ENCODE results near the gene APOBEC3C.
"Not testable (repeated sequence)": the region's sequence is repeated elsewhere in the genome, so short reads cannot be mapped to it uniquely, and the experiment has no call there.

Gene APOBEC3C

DNA sequence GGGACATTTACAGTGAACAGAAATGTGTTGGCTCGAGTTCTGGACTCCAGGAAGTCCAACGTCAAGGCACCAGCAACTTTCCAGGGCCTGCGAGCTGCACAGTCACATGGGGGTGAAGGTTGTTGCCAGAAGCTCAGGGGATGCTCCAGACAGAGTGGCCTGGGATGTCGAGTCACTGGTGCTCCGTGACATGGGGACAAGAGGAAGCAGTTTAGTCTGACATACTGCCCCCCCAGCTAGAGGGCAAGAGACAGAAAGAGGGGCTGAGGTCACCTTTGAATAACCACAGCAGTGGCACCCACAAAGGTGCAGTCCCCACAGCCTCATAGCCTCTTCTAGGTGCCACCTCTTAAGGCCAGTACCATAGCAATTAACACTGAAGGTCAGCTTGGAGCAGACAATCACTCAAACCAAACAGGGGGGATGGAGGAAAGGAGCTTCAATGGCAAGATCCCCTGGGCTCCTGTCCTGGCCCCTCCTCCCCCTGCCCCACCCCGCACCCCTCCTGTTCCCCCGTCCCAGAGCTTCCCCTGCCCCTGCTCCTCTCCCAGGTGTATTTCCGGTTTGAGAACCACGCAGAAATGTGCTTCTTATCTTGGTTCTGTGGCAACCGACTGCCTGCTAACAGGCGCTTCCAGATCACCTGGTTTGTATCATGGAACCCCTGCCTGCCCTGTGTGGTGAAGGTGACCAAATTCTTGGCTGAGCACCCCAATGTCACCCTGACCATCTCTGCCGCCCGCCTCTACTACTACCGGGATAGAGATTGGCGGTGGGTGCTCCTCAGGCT lies 10.7 kb downstream of the APOBEC3C start:
- no peak for DNase-seq

DNA sequence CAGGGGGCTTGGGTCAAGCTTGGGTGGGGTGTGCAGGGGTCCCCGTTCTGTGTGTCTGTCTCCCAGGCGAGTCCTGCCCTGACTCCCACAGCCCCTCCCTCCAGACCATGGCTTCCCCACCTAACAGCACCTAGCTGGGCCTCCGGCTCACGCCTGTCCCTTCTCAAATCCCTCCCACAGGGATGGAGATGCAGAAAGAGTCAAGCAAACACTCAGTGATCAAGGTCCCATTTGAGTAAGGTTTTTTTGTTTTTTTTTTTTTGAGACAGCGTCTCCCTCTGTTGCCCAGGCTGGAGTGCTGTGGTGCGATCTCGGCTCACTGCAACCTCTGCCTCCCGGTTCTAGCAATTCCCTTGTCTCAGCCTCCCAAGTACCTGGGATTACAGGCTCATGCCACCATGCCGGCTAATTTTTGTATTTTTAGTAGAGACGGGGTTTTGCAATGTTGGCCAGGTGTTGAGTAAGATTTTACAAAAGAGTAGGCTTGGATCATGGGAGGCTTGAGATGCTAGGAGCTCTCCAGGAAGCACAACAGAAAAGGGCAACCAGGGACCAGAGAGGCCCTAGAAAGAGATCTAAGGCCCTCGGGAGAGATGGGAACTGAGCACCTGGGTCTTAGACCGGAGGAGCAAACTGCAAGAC lies 12.6 kb downstream of the APOBEC3C start:
- DNase-seq: no peak

DNA sequence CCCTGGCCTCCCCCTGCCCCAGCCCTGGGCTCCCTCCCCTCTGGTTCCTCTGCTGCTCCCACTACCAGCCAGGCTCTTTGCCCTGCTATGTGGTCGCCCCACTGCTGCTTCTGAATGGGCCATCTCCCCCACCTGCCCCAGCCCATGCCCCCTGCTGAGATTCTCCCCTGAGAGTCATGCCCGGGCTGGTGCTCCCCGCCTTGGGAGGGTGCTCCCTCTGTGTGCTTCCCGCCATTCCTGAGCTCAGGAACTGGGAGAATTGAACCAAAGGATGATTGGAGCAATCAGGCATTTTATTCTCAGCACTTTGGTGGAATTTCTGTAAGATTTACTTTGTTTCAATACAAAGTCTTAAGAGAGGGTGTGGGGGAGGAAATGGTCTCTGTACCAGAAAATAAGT lies 13.7 kb downstream of the APOBEC3C start:
- no peak for DNase-seq

GRCh38 chr22:39028281-39028680 lies 14.2 kb downstream of the APOBEC3C start:
- no peak for DNase-seq

GRCh38 chr22:39029227-39029626 lies 15.2 kb downstream of the APOBEC3C start:
- no peak for DNase-seq

DNA sequence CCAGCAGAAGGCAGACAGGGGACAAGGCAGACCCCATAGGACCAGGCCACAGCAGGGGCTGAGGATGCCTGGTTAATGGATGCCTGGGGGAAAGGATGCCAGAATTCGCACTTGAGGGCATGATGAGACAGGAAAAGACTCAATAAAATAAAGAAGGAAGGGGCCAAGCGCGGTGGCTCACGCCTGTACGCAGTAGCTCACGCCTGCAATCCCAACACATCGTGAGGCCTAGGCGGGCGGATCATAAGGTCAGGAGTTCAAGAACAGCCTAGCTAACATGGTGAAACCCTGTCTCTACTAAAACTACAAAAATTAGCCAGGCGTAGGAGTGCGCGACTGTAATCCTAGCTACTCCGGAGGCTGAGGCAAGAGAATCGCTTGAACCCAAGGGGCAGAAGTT lies 16.6 kb downstream of the APOBEC3C start:
- DNase-seq: no peak

DNA sequence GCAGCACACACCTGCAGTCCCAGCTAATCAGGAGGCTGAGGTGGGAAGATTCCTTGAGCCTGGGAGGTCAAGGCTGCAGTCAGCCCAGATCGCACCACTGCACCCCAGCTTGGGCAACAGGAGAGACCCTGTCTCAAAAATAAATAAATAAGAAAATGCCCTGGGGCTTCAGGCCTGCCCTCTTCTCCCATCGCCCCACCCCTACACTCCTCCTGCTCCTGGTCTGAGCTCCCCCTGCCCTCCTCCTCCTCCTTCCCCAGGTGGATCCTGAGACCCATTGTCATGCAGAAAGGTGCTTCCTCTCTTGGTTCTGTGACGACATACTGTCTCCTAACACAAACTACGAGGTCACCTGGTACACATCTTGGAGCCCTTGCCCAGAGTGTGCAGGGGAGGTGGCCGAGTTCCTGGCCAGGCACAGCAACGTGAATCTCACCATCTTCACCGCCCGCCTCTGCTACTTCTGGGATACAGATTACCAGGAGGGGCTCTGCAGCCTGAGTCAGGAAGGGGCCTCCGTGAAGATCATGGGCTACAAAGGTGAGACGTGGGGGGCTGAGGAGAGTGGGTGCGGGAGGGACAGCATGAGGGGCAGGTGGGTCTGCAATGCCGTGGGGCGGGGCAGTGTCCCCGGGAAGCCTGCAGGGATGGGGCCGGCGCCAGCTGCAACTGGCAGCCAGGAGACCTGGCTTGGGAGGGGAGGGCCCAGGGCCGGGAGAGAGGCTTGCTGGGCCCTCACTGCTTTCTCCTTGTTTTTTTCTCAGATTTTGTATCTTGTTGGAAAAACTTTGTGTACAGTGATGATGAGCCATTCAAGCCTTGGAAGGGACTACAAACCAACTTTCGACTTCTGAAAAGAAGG lies 17.6 kb downstream of the APOBEC3C start:
- not testable (repeated sequence) for DNase-seq

DNA sequence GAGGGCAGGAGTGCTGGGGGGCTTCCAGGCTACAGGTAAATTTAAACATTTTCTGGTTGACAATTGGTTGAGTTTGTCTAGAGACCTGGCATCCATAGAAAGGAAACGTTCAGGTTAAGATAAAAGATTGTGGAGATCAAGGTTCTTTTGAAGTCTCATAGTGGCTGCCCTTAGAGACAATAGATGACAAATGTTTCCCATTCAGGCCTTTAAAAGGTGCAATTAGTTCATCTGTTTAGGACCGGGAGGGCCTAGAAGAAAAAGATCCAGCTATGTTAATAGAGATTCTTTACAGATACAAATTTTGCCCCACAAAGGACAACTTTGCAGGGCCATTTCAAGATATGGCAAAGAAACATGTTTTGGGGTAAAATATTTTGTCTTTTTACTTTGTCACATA lies 23.0 kb downstream of the APOBEC3C start:
- DNase-seq: not testable (repeated sequence)

- DNase-seq: no peak
These were observed 25.5 kb downstream of the APOBEC3C start for GRCh38 chr22:39039306-39040126.

DNA sequence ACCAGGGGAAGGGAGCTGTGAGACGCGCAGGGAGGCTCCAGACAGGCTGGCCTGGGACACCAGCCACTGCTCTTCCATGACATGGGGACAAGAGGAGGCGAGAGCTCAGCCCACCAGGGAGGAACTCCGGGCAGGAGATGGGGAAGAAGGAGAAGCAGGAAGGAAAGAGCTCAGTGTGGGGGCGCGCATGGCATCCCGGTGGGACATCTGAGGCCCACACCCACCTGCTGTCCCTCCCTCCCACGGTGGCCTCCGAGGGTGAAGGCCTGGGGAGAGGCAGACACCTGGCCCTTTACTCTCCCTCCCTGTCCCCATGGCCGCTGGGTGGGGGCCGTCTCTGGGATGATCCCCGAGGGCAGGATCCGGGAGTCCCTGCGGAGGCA lies 26.1 kb downstream of the APOBEC3C start:
- DNase-seq: not testable (repeated sequence)

GRCh38 chr22:39040538-39041296 lies 26.7 kb downstream of the APOBEC3C start, which contains the start of gene APOBEC3F:
APOBEC3F (plus strand) TSS chr22:39040864; CDS start chr22:39040961, 97 bp downstream.
- not testable (repeated sequence) for DNase-seq

- no peak for DNase-seq
These were observed 27.9 kb downstream of the APOBEC3C start for GRCh38 chr22:39041908-39042307.

DNA sequence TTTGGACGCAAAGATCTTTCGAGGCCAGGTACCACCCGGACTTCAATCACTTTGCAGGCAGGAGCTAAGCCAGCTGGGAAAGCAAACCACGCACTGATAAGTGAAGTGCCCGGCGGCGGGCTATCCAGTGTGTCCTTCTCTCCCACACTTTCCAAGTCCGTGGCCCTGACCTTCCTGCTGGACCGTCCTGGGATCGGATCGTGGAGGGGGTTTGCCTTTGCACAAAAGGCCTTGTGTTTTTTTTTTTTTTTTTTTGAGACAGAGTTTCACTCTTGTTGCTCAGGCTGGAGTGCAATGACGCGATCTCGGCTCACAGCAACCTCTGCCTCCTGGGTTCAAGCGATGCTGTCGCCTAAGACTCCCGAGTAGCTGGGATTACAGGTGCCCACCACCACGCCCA lies 29.0 kb downstream of the APOBEC3C start:
- not testable (repeated sequence) for DNase-seq

DNA sequence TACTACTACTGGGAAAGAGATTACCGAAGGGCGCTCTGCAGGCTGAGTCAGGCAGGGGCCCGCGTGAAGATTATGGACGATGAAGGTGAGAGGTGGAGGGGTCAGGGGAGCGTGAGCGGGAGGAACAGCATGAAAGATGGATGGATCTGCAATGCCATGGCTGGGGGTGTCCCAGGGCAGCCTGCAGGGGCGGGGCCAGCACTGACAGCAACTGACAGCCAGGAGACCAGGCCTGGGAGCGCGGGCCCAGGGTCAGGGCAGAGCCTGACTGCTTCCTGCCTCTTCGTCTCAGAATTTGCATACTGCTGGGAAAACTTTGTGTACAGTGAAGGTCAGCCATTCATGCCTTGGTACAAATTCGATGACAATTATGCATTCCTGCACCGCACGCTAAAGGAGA lies 31.1 kb downstream of the APOBEC3C start:
- DNase-seq: not testable (repeated sequence)

DNA sequence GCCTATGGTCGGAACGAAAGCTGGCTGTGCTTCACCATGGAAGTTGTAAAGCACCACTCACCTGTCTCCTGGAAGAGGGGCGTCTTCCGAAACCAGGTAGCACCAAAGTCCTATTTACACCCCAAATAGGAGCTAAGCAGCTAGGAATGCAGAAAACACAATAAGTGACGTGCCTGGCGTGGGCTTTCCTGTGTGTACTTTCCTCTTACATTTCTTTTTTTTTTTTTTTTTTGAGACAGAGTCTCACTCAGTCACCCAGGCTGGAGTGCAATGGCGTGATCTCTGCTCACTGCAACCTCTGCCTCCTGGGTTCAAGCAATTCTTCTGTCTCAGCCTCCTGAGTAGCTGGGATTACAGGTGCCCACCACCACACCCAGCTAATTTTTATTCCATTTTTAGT lies 35.4 kb downstream of the APOBEC3C start:
- not testable (repeated sequence) for DNase-seq

- DNase-seq: not testable (repeated sequence)
These were observed 37.9 kb downstream of the APOBEC3C start for GRCh38 chr22:39051844-39052495.

DNA sequence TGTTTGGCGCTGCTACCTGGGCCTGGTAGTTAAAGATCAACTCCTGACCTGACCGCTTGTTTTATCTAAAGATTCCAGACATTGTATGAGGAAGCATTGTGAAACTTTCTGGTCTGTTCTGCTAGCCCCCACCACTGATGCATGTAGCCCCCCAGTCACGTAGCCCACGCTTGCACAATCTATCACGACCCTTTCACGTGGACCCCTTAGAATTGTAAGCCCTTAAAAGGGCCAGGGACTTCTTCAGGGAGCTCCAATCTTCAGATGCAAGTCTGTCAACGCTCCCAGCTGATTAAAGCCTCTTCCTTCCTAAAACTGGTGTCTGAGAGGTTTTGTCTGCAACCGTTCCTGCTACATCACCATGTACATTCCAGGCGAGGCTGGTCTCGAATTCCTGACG lies 41.6 kb downstream of the APOBEC3C start:
- no peak for DNase-seq

GRCh38 chr22:39061290-39061689 lies 47.2 kb downstream of the APOBEC3C start:
- not testable (repeated sequence) for DNase-seq

DNA sequence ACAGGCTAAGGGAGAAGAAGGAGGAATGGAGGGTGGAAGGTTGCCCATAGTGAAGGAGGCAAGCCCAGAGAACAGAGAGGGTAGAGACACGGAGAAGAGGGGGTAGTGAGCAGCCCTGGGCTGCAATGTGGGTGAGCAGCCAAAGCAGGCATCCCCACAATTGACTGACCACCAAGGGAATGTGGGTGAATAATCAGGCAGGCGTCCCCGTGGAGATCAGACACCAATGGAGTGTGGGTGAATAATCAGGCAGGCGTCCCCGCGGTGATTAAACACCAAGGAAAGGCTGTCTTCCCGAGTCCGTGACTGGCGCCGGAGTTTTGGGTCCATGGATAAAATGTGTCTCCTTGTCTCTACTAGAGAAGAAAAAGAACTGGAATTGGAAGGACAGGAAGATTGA lies 47.9 kb downstream of the APOBEC3C start:
- not testable (repeated sequence) for DNase-seq

DNA sequence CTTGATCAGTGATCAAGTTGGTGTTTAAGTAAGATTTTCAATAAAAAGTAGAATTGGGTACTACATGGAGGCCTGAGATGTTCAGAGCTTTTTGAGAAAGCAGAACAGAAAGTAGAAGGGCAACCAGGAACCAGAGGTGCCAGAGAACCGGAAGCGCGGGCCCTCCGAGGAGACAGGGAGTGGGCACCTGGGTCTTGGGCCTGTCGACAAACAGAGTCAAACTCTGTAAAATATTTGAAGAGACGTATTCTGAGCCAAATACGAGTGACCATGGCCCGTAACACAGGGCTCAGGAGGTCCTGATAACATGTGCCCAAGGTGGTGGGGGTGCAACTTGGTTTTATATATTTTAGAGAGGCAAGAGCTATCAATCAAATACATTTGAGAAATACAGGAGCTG lies 49.8 kb downstream of the APOBEC3C start:
- DNase-seq: not testable (repeated sequence)
